Skeletal muscle tissue (tissue), 4 donors: ENCODE results near the gene UGT2B11. TPM values are rescaled to one million over a fixed set of nuclear protein-coding genes. Genes with fewer than 3 reads are reported as not detected.
"Not testable (repeated sequence)": the region's sequence is repeated elsewhere in the genome, so short reads cannot be mapped to it uniquely, and the experiment has no call there.

Source experiments
- H3K27ac ChIP-seq: one replicate; pipeline ENCODE4 v1.7.0; 2013; ENCODE audit warnings: mild to moderate bottlenecking, low read depth, low read length, inconsistent platforms
- H3K27me3 ChIP-seq, 3 donors: one replicate each; pipeline ENCODE4 v1.7.0; 2013; ENCODE audit warnings: low read length in 3 of 3; ENCODE audit not compliant: control insufficient read depth in 3 of 3, insufficient read depth in 3 of 3
- H3K36me3 ChIP-seq, 3 donors: one replicate each; pipeline ENCODE4 v1.7.0; 2013; ENCODE audit warnings: low read length in 3 of 3; ENCODE audit not compliant: control insufficient read depth in 3 of 3, insufficient read depth in 3 of 3
- H3K4me1 ChIP-seq, 3 donors: one replicate each; pipeline ENCODE4 v1.7.0; 2013; ENCODE audit warnings: low read length in 3 of 3, mild to moderate bottlenecking in 3 of 3; ENCODE audit not compliant: control insufficient read depth in 3 of 3, insufficient read depth in 3 of 3
- H3K4me3 ChIP-seq, 3 donors: one replicate each; pipeline ENCODE4 v1.7.0; 2013; ENCODE audit warnings: low read length in 3 of 3
- H3K9ac ChIP-seq, 3 donors: one replicate each; pipeline ENCODE4 v1.7.0; 2013; ENCODE audit warnings: low read length in 3 of 3, mild to moderate bottlenecking in 3 of 3, moderate library complexity in 2 of 3, low read depth in 1 of 3
- H3K9me3 ChIP-seq, 3 donors: one replicate each; pipeline ENCODE4 v1.7.0; 2013; ENCODE audit warnings: low read length in 3 of 3; ENCODE audit not compliant: control insufficient read depth in 3 of 3
- total RNA-seq: library from RNA; depleted of rRNA; stranded (reverse); fragments of >200 nt; gene quantifications from one replicate; pipeline ENCODE4 v1.2.3, GENCODE V29; 2014
- donor health status: Osteomylitis.

UGT2B11 gene
- total RNA-seq, 1 donor from 2014 or later, result not detected

GRCh38 chr4:69170233-69171134 lies 44.1 kb downstream of the UGT2B11 start:
- H3K4me1 ChIP-seq, H3K27ac ChIP-seq, H3K9ac ChIP-seq, H3K36me3 ChIP-seq, H3K9me3 ChIP-seq, H3K4me3 ChIP-seq, H3K27me3 ChIP-seq: not testable (repeated sequence)

GRCh38 chr4:69169171-69169570 lies 45.4 kb downstream of the UGT2B11 start:
- H3K27ac ChIP-seq, H3K27me3 ChIP-seq, H3K4me3 ChIP-seq, H3K9ac ChIP-seq, H3K9me3 ChIP-seq, H3K36me3 ChIP-seq, H3K4me1 ChIP-seq: not testable (repeated sequence)

GRCh38 chr4:69167300-69167699 lies 47.2 kb downstream of the UGT2B11 start:
- H3K27ac ChIP-seq, result no peak overlapping the region
- no peak overlapping the region for H3K9ac ChIP-seq
- H3K36me3 ChIP-seq, result no peaks in the 10 kb centered on the region
- H3K9me3 ChIP-seq, result no peaks in the 10 kb centered on the region
- no peak overlapping the region for H3K4me3 ChIP-seq
- no peaks in the 10 kb centered on the region for H3K27me3 ChIP-seq
- H3K4me1 ChIP-seq, result no peaks in the 10 kb centered on the region

GRCh38 chr4:69166376-69166775 lies 48.2 kb downstream of the UGT2B11 start:
- H3K9ac ChIP-seq, H3K4me1 ChIP-seq: not testable (repeated sequence)

GRCh38 chr4:69165707-69166106 lies 48.8 kb downstream of the UGT2B11 start:
- not testable (repeated sequence) for H3K9ac ChIP-seq

More at GRCh38 chr4:69166376-69166775, 48.2 kb downstream of the UGT2B11 start:
- not testable (repeated sequence) for H3K36me3 ChIP-seq, H3K27me3 ChIP-seq, H3K27ac ChIP-seq, H3K9me3 ChIP-seq, H3K4me3 ChIP-seq

GRCh38 chr4:69156913-69157312 lies 57.6 kb downstream of the UGT2B11 start:
- Histone ChIP-seq H3K9me3 (no peaks in the 10 kb centered on the region), H3K27ac (no peak overlapping the region), H3K4me1 (no peaks in the 10 kb centered on the region), H3K27me3 (no peaks in the 10 kb centered on the region), H3K36me3 (no peaks in the 10 kb centered on the region), H3K4me3 (no peak overlapping the region), H3K9ac (no peak overlapping the region)

More at GRCh38 chr4:69165707-69166106, 48.8 kb downstream of the UGT2B11 start:
- not testable (repeated sequence) for H3K9me3 ChIP-seq, H3K27ac ChIP-seq, H3K4me1 ChIP-seq, H3K27me3 ChIP-seq, H3K4me3 ChIP-seq, H3K36me3 ChIP-seq

- no peaks in the 10 kb centered on the region for H3K9me3 ChIP-seq
- H3K4me1 ChIP-seq, result no peaks in the 10 kb centered on the region
- H3K27me3 ChIP-seq, result no peaks in the 10 kb centered on the region
- H3K36me3 ChIP-seq, result no peaks in the 10 kb centered on the region
- H3K9ac ChIP-seq, result no peak overlapping the region
- no peak overlapping the region for H3K4me3 ChIP-seq
- H3K27ac ChIP-seq, result no peak overlapping the region
Measured at GRCh38 chr4:69154021-69154420, 60.5 kb downstream of the UGT2B11 start.

Other genes with a start within 250 kb of the UGT2B11 start
- not detected for gene UGT2B7, start 118.3 kb downstream of the UGT2B11 start, total RNA-seq
- not detected for gene UGT2B28, start 65.7 kb upstream of the UGT2B11 start, total RNA-seq